NCI-H146 (cell line): ENCODE results near the gene CMIP.

Experiments used
- DNase-seq: peaks from one replicate; lab custom pipeline; 2025; lab: John Stamatoyannopoulos, UW

The CMIP gene

DNA sequence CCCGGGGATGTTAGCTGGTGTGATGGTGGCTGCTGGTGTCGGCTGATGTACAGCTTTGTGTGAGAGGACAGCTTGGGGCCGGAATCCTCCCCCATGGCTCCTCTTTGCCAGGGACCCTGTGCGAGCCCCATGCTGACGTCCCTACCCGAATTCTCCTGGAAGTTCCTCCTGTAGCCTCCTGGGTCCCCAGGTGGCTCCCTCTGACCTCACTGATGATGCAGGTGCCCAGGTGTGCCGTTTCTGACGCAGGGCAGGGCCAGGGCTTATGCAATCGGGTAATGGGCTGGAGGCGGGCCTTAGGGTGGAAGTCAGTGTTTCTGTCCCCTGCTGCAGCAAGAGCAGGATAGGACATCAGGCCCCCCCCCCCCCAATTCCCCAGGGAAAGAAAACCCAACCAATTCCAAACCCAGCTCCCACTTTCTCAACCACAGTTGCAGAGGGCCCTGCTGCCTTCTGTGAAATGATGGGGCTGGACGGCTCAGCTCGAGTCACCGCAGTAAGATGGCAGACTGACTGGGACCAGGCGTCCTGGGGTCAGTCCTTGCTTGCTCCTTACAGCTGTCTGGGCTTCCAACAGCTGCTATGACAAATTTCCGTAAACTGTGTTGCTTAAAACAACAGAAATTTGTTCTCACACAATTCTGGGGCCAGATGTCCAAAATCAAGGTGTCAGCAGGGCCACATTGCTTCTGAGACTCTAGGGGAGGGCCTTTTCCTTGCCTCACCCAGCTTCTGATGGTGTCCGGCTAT lies 195.5 kb downstream of the CMIP start:
- peak; percentile 30 for DNase-seq

GRCh38 chr16:81640681-81641070 lies 196.1 kb downstream of the CMIP start:
- no peak for DNase-seq

DNA sequence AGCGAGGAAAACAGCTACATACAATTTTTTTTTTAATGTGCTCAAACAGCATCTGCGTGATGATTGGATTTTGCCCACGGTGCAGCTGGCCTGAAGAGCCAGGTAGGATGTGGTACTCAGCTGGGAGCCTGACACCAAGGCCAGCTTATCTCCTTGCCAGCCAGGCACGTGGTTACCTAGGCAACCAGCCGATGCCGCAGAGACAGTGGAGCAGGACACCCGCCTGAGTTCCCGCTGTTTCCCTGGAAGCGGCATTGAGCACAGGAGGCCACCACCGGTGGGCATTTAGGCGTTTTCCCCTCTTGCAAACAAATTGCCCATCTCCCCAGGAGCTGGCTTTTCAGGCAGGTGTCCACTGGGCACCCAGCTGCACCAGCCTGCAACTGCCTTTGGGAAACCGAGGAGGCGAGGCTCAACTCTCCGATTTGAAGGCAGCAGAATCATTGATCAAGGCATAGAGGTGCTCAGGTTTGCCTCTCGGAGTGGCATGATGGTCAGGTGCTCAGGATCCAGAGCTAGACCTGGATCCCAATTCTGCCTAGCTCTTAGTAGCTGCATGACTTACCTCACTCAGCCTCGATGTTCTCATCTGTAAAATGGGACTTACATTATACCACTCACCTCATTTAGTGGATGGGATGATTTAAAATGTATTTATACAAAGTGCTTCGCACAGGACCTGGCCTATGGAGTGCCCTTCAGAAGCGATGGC lies 196.9 kb downstream of the CMIP start:
- DNase-seq, result peak; percentile 96

DNA sequence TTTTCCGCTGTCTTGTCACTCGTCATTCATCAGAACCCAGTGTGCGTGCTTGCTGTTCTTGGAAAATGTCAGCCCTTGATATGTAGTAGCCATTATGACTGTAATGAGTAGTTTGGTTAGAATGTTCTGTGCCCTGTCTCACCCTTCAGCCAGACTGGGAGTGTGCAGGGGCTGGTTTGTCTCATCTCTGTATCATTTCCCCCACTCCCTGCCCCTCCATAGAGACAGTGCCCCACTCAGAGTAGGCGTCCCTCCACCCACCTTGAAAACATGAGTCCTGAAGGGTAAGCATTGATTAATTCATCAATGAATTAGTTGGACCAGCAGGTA lies 197.5 kb downstream of the CMIP start:
- no peak for DNase-seq

GRCh38 chr16:81642943-81643342 lies 198.3 kb downstream of the CMIP start:
- DNase-seq, result no peak

DNA sequence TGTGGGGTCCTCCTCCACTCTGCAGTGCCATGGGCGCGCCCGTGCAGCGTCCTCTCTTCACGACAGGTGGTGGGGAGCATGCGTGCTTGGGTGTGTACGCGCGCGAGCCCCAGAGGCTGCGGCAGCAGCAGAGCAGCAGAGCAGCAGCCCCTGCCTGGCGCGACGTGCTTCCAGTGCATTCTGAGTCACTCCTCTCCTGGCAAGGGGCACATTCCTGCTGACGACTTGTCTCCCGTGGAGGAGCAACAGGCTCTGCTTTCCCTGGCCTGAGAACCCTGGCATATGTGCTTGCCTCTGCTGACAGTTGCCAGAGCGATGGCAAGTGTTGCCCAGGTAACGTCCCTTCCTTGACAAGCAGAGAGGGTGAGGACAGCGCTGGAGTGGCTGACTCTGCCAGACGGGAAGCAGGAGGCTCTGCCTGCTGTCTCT lies 200.7 kb downstream of the CMIP start:
- DNase-seq, result peak; percentile 79

DNA sequence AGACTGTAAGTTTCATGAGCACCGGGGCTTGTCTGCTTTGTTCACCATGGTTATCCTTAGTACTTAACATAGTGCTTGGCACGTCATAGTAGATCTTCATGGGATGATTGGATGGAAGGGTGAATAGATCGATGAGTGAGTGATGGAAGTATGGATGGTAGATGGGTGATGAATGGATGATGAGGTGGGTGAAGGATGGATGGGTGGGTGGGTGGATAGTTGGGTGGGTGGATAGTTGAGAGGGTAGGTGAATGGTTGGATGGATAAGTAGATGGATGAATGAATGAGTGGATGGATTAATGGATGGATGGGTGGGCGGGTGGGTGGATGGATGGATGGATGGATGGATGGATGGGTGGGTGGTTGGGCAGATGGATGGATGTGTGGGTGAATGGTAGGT lies 201.3 kb downstream of the CMIP start:
- no peak for DNase-seq

DNA sequence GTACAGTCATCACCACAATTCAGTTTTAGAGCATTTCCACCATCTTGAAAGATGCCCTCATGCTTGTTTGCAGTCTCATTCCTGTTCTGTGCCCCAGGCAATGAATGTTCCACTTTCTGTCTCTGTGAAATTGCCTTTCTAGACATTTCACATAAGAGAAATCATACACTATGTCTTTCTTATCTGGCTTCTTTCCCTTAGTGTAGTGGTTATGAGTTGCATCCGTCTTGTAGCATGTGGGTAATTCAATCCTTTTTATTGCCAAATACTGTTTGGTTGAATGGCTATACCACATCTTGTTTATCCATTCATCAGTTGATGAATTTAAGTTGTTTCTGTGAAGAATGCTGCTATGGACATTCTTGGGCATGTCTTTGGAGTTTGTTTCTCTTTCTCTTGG lies 202.0 kb downstream of the CMIP start:
- no peak for DNase-seq

GRCh38 chr16:81647527-81647926 lies 202.9 kb downstream of the CMIP start:
- DNase-seq, result no peak

DNA sequence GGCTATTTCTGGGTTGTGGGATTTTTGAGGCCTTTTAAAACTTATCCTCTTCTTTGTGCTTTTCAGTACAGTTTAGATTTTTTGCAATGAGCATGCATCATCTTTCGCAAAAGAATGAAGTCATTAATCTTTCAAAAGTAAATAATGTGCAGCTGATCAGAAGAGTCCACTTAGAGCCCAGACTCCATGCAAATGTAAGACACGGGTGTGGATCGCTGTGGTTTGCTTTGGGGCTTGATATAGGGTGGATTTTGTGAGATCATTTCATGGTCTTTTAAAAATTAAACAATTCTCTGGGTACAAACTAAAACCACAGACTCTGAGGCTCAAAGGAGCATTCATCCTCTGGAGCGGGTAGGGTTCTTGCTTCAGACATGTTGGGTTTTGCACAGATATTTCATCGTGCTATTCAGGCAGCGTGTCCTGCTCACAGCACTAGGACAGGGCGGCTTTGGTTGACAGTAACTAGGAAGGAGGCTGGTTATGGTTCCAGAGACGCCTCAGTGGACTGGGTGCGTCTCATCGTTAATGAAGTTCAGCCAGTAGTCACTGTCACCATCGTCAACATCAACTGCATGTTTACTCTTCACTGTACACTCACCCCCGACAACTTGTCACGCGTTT lies 205.1 kb downstream of the CMIP start:
- DNase-seq, result no peak

DNA sequence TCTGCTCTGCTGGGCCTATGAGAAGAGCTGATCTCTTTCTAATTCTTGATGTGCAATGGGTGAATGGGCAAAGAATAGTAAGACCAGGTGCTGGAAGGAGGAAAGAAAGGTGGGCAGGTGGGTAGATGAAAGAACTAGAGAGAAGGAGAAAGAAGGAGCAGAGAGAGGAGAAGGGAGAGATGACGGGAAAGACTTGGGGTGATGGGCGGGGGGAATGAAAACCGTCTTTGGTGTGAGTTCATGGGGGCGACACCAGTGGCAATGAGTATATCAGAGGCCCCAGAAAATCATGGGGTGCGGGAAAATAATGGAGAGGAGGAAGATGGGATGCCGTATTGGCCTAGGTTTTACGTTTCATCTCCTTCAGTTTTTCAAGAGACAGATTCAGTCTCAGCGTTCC lies 205.7 kb downstream of the CMIP start:
- no peak for DNase-seq

DNA sequence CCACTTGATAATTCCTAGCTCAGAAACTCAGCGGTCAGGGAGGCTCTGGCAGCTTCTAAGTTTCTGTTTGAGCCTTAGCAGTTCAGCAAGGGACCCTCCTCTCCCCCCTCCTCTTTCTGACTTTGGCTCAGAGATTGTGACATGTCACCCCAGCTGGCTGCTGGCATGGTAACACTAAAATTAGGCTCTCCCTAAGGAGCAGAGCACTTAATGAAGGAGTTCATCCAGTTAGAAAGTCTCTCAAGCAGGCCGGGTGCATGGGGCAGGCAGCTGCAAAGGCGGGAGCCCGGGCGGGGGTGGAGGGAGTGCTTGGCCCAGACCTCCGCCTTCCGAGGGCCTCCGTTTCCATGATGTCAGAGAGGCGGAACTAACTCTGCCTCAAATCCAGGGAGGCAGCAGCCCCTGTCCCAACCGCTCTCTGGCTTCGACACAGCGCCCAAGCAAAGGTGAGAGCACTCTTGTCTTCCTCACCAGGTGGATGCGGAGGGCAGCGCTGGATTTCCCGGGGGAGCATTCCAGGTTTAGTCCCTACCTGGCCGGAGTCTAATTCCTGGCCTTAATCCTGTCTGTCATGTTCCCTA lies 206.5 kb downstream of the CMIP start:
- DNase-seq, result no peak

- peak; percentile 38 for DNase-seq
Observed at GRCh38 chr16:81651758-81652718, 207.4 kb downstream of the CMIP start.

- peak; percentile 92 for DNase-seq
Observed at GRCh38 chr16:81652798-81653505, 208.3 kb downstream of the CMIP start.

DNA sequence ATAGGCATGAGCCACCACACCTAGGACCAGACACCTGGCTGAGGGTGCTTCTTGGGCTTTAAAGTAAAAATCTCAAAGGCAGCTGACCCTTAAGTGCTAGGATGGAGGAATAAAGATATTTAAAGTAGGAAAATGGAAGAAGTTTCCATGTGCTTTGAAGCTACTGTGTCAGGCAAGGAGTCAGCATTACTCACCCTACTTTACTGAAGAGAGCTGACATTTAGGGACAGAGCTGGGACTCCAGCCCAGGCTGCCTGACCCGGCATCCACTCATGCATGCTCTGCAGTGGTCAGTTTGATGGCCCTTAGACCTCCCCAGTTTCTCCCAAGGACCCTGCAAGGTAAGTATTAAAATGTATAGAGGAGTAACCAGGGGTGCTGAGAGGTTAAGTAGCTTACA lies 209.7 kb downstream of the CMIP start:
- no peak for DNase-seq

DNA sequence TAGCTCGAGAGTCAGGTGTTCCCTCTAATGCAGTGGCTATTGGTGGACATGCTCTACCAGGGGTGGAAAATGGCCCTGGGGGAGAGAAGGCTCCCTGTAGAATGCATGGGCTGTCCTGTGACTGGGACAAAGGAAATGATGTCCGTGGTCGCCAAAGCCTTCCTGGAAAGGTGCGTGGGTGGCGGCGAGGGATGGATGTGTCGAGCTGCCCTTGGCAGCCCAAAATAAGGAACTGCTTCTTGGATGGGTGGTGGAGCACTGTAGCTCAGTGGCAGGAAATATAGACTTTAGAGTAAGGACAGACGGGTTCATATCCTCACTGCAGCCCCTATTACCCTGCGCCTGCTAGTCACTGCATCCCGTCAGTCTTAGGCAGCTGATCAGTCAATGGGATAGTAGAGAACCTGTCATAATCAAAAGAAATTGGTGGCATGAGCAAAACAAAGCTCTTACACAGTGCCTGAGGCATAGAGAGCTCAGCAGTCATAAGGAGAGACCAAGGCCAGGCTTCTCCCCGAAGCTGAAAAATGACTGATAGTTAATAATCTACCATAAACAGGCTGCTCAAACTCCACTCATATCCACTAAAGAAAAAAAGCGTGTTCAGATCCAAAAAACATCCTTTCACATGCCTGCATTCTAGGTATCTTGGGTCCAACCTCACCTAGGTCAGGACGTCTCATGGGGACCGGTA lies 211.0 kb downstream of the CMIP start:
- DNase-seq, result no peak

DNA sequence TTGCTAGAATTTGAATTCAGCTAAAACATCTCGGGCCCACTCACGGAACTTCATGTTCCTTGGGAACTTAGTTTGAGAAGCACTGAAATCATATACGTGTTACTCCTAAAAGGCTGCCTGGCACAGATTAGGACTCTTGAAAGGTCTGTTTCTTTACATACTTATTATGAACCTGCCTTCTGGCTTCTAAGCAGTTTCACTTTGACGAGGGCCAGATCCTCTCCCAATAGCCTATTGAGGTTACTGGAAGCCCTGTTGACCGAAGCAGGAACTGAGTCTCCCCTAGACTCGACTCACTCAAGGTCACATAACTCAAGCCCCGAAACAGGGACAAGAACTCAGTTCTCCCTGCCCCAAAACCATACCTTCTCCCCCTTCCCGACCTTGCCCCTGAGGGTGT lies 212.6 kb downstream of the CMIP start:
- DNase-seq, result no peak

DNA sequence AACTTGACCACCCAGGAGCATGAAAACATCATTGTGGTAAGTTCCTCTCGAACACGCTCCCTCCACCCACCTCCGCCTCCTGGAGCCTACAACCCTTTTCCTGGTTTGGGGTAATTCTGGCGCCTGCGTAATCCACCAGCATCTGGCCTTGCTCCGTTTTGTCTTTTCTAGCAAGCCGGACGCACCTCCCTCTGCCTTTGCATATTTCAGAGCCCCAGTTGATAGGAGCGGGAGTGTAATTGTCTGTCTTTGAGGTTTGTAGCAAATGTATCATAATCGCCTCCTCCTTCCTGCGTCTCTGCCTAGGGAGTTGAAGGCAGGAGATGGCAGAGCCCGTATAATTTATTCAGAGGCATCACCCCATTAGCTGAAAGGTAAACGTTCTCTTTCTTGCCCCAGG lies 213.2 kb downstream of the CMIP start:
- no peak for DNase-seq

- DNase-seq, result no peak
Observed at GRCh38 chr16:81658373-81658772, 213.8 kb downstream of the CMIP start.

- DNase-seq, result no peak
Observed at GRCh38 chr16:81659249-81659648, 214.6 kb downstream of the CMIP start.

GRCh38 chr16:81661082-81661481 lies 216.5 kb downstream of the CMIP start:
- no peak for DNase-seq
